Activated CD8-positive, alpha-beta T cell treated with anti-CD3 and anti-CD28 coated beads, Interleukin-2, amount 10 ng/mL, durations not matched to agents 7 days and 5 days (primary cell): Measurements from ENCODE around the gene F10. TPM values are rescaled to one million over a fixed set of nuclear protein-coding genes. Genes with fewer than 3 reads are reported as not detected.

ENCODE experiments used
- ATAC-seq: fragments of 150-1000 bp; cut with Tn5 transposase; one replicate; pipeline ENCODE4 v1.10.0; 2021; ENCODE audit warnings: moderate library complexity
- CTCF ChIA-PET: fragments of 350-600 bp; sonication (Branson Sonifier 250); formaldehyde crosslinking; loops from one replicate; lab custom pipeline; 2021; ENCODE audit warnings: antibody characterized with exemption; lab: Charles Lee
- POLR2A ChIA-PET: fragments of 350-600 bp; sonication (Branson Sonifier 250); formaldehyde crosslinking; loops from one replicate; lab custom pipeline; 2021; ENCODE audit warnings: antibody characterized with exemption; lab: Charles Lee
- DNase-seq: peaks from one replicate; pipeline ENCODE4 v3.0.0-alpha.2; 2020
- H3K27ac Mint-ChIP-seq: one replicate; pipeline ENCODE4 v1.8.0; 2021; ENCODE audit warnings: mild to moderate bottlenecking, mixed read lengths
- H3K27me3 Mint-ChIP-seq: one replicate; pipeline ENCODE4 v1.8.0; 2021; ENCODE audit warnings: low read depth, mixed read lengths
- H3K36me3 Mint-ChIP-seq: one replicate; pipeline ENCODE4 v1.8.0; 2021; ENCODE audit warnings: low read depth, mixed read lengths
- H3K4me1 Mint-ChIP-seq: one replicate; pipeline ENCODE4 v1.8.0; 2021; ENCODE audit warnings: low read depth, mixed read lengths
- H3K4me3 Mint-ChIP-seq: one replicate; pipeline ENCODE4 v1.8.0; 2021; ENCODE audit warnings: mild to moderate bottlenecking, mixed read lengths
- H3K9me3 Mint-ChIP-seq: one replicate; pipeline ENCODE4 v1.8.0; 2022; ENCODE audit warnings: mixed read lengths; ENCODE audit not compliant: insufficient read depth
- total RNA-seq, 2 experiments: library from RNA; stranded (reverse); gene quantifications; one replicate each; pipeline ENCODE4 v1.2.3, GENCODE V29; 2021

The F10 gene
- total RNA-seq, 2 experiments from 2014 or later, result not detected

DNA sequence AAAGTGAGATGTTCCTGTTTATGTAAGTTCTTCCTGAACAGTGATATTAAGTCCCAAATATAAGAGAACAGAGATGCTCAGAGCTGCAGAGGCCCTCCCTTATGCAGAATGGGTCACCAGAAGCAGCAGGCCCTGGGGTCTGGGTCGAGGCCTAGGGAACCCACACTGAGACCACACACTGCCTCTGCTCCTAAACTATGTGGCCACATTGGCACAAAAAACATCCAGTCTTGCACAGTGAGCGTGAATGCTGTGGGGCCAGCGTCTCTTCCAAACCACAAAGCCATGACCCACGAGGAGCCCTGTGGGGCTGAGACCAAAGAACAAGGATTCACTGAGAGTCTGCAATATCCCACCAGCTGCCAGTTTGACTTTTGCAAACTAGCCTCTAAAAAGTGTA lies 59.4 kb downstream of the F10 start:
- Mint-ChIP-seq H3K27me3 (no peaks in the 10 kb centered on the region), H3K4me1 (peaks cover 48% of the 10 kb centered on the region), H3K27ac (no peak overlapping the region), H3K9me3 (no peaks in the 10 kb centered on the region), H3K4me3 (no peak overlapping the region), H3K36me3 (peaks cover 67% of the 10 kb centered on the region)
- ChIA-PET POLR2A (no interaction called here), CTCF (no interaction called here)
- ATAC-seq (no peak), DNase-seq (no peak)

DNA sequence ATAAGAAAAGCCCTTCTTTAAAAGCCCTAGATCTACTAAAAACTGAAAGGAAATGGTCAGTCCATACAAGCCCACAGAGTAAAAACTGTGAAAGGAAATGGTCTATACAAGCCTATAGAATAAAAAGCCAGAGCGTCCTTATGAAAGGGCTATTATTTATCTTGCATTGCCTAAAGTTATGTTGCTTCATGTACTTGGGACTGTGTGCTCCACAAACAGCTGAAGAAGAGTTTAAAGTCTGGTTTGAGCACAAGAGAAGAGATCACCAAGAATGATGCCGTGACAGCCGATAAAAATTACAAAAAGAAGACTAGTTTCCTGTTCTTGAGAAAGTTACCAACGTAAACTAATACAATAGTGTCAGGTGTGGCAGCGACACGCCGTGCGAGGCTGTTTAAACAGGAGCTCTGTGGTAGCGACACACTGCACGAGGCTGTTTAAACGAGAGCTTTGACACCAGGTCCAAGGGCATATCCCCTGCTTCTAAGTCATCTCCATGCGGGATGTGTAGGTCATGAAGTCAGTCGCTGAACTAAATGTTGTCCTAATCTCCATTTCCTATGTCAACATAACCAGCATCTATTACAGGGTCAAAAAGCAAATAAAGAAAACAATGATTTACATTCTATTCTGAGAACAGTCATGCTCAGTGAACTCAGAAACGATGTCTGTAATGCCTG lies 61.0 kb downstream of the F10 start:
- Mint-ChIP-seq H3K4me3 (no peak overlapping the region), H3K36me3 (peaks cover 73% of the 10 kb centered on the region), H3K9me3 (no peaks in the 10 kb centered on the region), H3K27me3 (no peaks in the 10 kb centered on the region), H3K27ac (no peak overlapping the region), H3K4me1 (peaks cover 57% of the 10 kb centered on the region)
- no peak for DNase-seq
- CTCF ChIA-PET, result interaction anchor here (1.2 kb wide), 1 partner anchor 9 kb away, joined by 3 read pairs; no protein-coding TSS in a partner anchor
- POLR2A ChIA-PET, result interaction anchor here (1.0 to 1.3 kb wide), 2 partner anchors 24 to 25 kb away, joined by 3 read pairs; partner anchors contain the start of gene PCID2
- no peak for ATAC-seq

DNA sequence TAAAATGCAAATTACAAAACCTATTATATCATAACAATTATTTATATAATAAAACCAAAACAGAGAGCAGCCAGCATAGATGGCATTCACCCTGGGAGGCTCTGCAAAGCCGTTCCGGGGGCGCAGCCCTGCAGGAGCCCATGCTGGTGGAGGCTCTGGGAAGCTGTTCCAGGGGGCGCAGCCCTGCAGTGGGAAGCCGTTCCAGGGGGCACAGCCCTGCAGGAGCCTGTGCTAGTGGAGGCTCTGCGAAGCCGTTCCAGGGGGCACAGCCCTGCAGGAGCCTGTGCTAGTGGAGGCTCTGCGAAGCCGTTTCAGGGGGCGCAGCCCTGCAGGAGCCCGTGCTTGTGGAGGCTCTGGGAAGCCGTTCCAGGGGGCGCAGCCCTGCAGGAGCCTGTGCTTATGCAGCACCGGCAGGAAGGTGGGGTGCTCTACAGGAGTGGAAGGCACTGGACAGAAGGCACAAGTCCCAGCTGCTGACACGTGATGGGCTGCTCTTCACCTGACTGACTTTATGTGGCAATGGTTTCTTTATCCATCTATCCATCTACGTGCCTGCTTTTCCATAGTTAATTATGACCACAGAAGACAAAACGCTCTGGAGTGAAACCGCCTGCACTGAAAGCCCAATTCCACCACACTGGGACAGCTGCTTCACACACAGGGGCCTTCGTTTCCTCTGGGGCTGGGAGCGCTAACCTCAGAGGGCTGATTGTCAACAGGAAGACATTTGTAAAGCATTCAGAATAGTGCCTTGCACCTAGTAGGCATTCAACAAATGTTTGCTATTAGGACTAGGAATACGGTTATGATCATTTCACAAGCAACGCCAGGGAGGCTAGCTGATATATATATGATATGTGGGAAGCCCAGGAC lies 62.2 kb downstream of the F10 start:
- H3K9me3 Mint-ChIP-seq, result no peaks in the 10 kb centered on the region
- H3K27ac Mint-ChIP-seq, result peak overlapping the region; percentile 73
- H3K36me3 Mint-ChIP-seq, result peaks cover 70% of the 10 kb centered on the region
- H3K4me3 Mint-ChIP-seq, result peak overlapping the region; percentile 49
- no peaks in the 10 kb centered on the region for H3K27me3 Mint-ChIP-seq
- ChIA-PET CTCF (no interaction called here), POLR2A (interaction anchor here (0.8 to 1.4 kb wide), 4 partner anchors 15 to 118 kb away, joined by 3 to 6 read pairs (median 3); partner anchors contain the start of genes CUL4A and PCID2)
- peak; percentile 50 for DNase-seq
- ATAC-seq, result peak; percentile 69
- peaks cover 52% of the 10 kb centered on the region for H3K4me1 Mint-ChIP-seq

DNA sequence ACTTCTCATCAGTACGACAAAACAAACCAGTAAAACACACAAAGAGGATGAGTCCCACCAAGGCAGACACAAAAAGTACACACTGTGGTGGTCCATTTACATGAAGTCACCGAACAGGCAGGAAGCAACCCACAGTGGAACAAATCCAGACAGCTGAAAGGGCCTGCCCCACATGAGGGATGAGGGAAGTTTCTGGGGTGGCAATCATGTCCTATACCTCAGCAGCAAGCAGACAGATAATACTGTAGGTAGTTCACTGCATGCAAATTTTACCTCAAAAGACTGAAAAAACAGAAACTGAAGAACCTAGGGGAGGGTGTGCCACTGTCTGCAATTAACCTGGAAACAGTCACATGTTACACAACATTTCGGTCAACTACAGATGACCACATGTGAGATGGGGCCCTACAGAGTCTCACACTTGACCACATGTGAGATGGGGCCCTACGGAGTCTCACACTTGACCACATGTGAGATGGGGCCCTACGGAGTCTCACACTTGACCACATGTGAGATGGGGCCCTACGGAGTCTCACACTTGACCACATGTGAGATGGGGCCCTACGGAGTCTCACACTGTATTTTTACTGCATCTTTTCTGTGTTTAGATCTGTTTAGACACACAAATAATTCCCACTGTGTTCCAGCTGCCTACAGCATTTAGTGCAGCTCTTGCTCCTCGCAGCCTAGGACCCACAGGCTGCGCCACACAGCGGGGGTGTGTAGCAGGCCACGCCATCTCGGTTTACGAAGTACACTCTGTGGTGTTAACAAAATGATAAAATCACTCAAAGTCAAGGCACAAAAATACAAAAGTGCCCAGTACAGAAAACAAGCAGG lies 63.7 kb downstream of the F10 start:
- peak; percentile 45 for ATAC-seq
- no peak overlapping the region for H3K4me3 Mint-ChIP-seq
- H3K4me1 Mint-ChIP-seq, result peaks cover 50% of the 10 kb centered on the region
- no peaks in the 10 kb centered on the region for H3K9me3 Mint-ChIP-seq
- no peaks in the 10 kb centered on the region for H3K27me3 Mint-ChIP-seq
- peaks cover 67% of the 10 kb centered on the region for H3K36me3 Mint-ChIP-seq
- CTCF ChIA-PET, result no interaction called here
- DNase-seq, result no peak
- POLR2A ChIA-PET, result interaction anchor here (1.2 to 1.4 kb wide), 2 partner anchors 16 to 23 kb away, joined by 3 to 6 read pairs; partner anchors contain the start of gene CUL4A
- H3K27ac Mint-ChIP-seq, result peak overlapping the region; percentile 66

DNA sequence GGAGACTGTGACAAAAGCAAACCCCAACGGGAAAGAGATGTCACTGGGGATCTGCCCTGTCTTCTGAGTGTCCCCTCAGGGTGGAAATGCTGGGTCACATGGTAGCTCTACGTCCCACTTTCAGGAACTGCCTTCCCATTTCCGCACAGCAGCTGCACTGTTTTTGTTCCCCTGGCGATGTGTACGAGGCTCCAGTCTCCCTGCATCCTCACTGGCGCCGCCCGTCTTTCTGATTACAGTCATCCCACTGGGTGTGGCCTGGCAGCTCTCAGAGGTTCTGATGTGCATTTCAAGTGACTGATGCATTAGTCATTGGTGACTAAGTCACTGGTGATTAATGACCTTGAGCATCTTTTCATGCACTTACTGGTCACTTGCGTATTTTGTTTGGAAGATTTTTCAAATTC lies 64.7 kb downstream of the F10 start:
- Mint-ChIP-seq H3K4me1 (peaks cover 48% of the 10 kb centered on the region), H3K36me3 (peaks cover 62% of the 10 kb centered on the region), H3K4me3 (no peak overlapping the region), H3K27me3 (no peaks in the 10 kb centered on the region), H3K9me3 (no peaks in the 10 kb centered on the region), H3K27ac (no peak overlapping the region)
- POLR2A ChIA-PET, result interaction anchor here (0.8 kb wide), 1 partner anchor 23 kb away, joined by 6 read pairs; no protein-coding TSS in a partner anchor
- no peak for DNase-seq
- CTCF ChIA-PET, result no interaction called here
- ATAC-seq, result no peak

DNA sequence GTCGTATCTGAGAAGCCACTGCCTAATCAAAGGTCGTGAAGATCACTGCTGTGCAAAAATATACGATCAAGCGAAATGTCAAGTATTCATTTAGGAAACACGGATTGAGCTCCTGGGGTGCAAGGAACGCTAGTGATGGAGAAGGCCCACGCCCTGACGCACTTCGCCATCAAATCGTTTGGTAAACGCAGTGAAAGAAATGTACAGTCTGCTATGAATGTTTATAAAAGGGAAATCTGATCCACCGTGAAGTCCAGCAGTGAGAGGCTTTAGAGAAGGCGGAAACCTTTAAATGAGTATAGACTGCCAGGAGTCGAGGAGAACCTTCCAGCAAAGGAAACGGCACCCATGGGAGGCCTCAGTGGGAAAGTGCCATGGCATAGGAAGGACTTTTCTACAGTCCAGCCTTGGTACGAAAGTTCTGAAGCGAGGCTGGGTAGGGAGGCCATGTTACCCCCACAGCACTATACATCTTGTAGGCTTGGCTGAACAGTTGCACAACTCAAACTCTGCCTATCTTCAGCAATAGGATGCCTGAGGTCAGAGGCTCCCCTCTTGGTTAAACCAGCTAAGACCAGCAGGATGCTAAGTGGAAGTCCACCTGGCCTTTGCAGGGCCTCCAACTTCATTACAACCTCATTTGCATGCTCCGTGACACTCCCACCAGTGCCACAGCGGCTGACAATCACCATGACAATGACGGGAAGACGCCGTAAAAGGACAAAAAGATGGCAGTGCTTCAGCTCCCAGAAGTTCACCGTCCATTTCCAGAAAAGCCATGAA lies 65.5 kb downstream of the F10 start:
- POLR2A ChIA-PET, result no interaction called here
- Mint-ChIP-seq H3K36me3 (peaks cover 59% of the 10 kb centered on the region), H3K27me3 (no peaks in the 10 kb centered on the region), H3K9me3 (no peaks in the 10 kb centered on the region), H3K27ac (no peak overlapping the region), H3K4me3 (no peak overlapping the region), H3K4me1 (peaks cover 46% of the 10 kb centered on the region)
- no peak for ATAC-seq
- DNase-seq, result no peak
- CTCF ChIA-PET, result interaction anchor here (0.7 kb wide), 1 partner anchor 195 kb away, joined by 3 read pairs; no protein-coding TSS in a partner anchor

DNA sequence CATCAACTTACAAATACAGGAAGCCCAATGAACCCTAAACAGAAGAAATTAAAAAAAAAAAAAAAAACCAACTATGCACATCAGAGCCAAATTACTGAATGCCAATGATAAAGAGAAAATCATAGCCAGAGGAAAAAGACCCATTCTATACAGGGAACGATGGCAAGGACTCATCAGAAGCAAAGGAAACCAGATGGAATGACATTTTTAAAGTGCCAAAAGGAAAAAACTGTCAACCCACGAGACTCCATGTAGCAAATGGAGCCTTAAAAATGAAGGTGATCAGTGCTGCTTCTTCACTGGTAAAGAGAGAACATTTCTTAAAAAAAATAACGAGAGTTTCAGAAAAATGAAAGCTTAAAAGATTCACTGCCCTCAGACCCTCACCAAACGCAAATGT lies 67.6 kb downstream of the F10 start:
- POLR2A ChIA-PET, result interaction anchor here (0.7 kb wide), 1 partner anchor 108 kb away, joined by 3 read pairs; the partner anchor contains the start of gene LAMP1
- Mint-ChIP-seq H3K4me1 (peaks cover 34% of the 10 kb centered on the region), H3K27ac (no peak overlapping the region), H3K36me3 (peaks cover 61% of the 10 kb centered on the region), H3K27me3 (no peaks in the 10 kb centered on the region), H3K9me3 (no peaks in the 10 kb centered on the region), H3K4me3 (no peak overlapping the region)
- DNase-seq (no peak), ATAC-seq (no peak)
- CTCF ChIA-PET, result interaction anchor here (1.2 kb wide), 1 partner anchor 17 kb away, joined by 3 read pairs; no protein-coding TSS in a partner anchor

DNA sequence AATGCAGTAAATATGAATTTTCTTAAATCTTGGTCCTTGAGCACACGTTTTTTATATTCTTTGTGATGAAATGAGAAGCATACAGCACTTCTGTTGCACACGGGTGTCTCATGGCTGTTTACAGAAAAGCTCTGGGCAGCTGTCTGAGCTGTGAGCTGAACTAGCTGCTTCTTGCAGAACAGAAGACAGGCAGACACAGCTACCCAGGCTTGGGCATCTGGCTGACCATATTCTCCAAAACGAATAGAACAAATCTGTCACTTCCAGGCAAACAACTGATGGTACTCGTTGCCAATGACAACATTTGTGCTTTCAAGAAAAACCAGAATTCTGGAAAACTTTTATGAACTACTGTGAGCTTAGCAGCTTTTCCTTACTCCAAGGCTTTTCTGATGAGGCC lies 69.7 kb downstream of the F10 start:
- no peaks in the 10 kb centered on the region for H3K9me3 Mint-ChIP-seq
- H3K27ac Mint-ChIP-seq, result no peak overlapping the region
- ChIA-PET POLR2A (no interaction called here), CTCF (interaction anchor here (1.0 kb wide), 1 partner anchor 9 kb away, joined by 3 read pairs; no protein-coding TSS in a partner anchor)
- peaks cover 17% of the 10 kb centered on the region for H3K4me1 Mint-ChIP-seq
- no peak overlapping the region for H3K4me3 Mint-ChIP-seq
- no peaks in the 10 kb centered on the region for H3K27me3 Mint-ChIP-seq
- peaks cover 60% of the 10 kb centered on the region for H3K36me3 Mint-ChIP-seq
- ATAC-seq, result no peak
- no peak for DNase-seq

DNA sequence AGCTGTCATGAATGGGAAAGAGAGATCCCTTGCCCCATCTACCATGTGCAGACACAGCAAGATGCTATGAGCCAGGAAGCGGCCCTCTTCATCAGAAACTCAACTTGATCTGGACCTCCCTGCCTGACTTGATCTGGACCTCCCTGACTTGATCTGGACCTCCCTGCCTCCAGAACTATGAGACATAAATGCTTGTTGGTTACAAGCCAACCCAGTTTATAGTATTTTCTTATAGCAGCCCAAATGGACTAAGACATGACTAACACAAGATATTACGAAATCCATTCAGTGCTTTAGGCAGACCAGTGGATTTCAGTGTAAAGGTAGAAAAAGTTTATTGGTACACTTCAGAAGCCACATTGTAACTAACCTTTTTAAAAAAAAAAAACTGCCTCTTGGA lies 70.3 kb downstream of the F10 start:
- Mint-ChIP-seq H3K4me1 (peaks cover 12% of the 10 kb centered on the region), H3K4me3 (no peak overlapping the region), H3K9me3 (no peaks in the 10 kb centered on the region), H3K27me3 (no peaks in the 10 kb centered on the region), H3K36me3 (peaks cover 59% of the 10 kb centered on the region), H3K27ac (no peak overlapping the region)
- no peak for ATAC-seq
- no peak for DNase-seq
- CTCF ChIA-PET, result interaction anchor here (1.0 kb wide), 1 partner anchor 9 kb away, joined by 3 read pairs; no protein-coding TSS in a partner anchor
- POLR2A ChIA-PET, result no interaction called here

DNA sequence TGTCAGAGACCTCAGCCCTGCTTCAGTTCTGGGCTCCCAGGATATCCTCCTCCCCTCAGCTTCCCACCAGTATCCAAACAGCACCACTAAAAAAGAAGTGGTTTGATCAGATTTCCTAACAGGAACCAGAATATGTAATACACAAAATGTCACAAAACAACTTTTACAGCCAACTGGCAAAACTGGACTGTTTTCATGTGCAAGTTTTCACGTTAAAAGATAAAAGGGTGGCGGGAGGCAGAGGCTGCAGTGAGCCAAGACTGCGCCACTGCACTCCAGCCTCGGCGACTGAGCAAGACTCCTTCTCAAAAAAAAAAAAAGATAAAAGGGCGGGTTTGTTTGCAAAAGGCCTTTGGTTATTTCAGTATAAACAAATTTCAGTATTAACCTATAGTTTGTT lies 72.8 kb downstream of the F10 start:
- POLR2A ChIA-PET, result no interaction called here
- Mint-ChIP-seq H3K27me3 (no peaks in the 10 kb centered on the region), H3K4me3 (no peak overlapping the region), H3K27ac (no peak overlapping the region), H3K36me3 (peaks cover 55% of the 10 kb centered on the region), H3K9me3 (no peaks in the 10 kb centered on the region), H3K4me1 (no peaks in the 10 kb centered on the region)
- DNase-seq (no peak), ATAC-seq (no peak)
- CTCF ChIA-PET, result no interaction called here
